GM12892 (cell line): ENCODE results near the gene ACOT7.

Experiments
- POLR2A ChIP-seq: IDR thresholded peaks from 2 replicates; pipeline ENCODE4 v1.6.1; 2011; ENCODE audit warnings: low read depth, low read length, control low read depth
- POLR2AphosphoS5 ChIP-seq: IDR thresholded peaks from 2 replicates; pipeline ENCODE4 v1.6.1; 2011; ENCODE audit warnings: low read depth, low read length, control low read depth

GRCh38 chr1:6270401-6270800, 123.2 kb downstream of the ACOT7 start:
- no peak for TF ChIP-seq POLR2A
- no peak for TF ChIP-seq POLR2AphosphoS5
